COLO829 (cell line): ENCODE measurements around the gene TUT4.
A peak's percentile ranks its signal among the peaks of the same experiment; 100 is the strongest.

ENCODE experiments used
- DNase-seq: peaks from one replicate; pipeline ENCODE4 v3.0.0; 2012; ENCODE audit warnings: low spot score

Gene TUT4

GRCh38 chr1:52404116-52404974 is 148.5 kb downstream of the TUT4 start, which contains the start of the genes ORC1 and PRPF38A:
TSS of gene ORC1 (minus strand) at chr1:52404423. CDS start at chr1:52402223, 2,200 bp downstream.
TSS of gene PRPF38A (plus strand) at chr1:52404602. CDS start at chr1:52404750, 148 bp downstream.
- DNase-seq: peak; percentile 96

DNA sequence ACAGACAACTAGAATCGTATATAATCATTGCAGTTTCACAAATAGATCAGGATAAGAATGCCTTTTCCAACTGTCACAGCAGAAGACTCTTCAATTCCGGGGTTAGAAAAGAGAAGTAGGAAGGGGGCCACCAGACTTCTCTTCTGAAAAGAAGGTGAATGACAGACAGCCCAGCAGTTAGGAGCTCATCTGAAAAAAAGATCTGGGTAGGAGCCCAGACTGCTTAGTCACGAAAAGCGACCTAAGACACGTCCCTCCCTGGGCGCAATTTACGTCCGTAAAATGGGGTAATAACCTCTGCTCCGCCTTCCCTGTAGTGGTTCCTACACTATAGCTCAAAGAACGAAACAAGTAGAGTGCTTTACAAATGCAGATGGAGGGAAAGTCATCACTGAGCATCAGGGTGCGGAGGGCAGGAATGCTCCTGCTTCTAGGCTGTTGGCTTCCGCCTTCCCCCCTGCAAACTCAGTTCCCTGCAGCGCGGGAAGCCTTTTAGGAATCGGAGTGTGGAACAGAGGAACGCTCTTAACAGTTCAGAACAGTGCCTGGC is 149.3 kb downstream of the TUT4 start:
- DNase-seq: peak; percentile 40

DNA sequence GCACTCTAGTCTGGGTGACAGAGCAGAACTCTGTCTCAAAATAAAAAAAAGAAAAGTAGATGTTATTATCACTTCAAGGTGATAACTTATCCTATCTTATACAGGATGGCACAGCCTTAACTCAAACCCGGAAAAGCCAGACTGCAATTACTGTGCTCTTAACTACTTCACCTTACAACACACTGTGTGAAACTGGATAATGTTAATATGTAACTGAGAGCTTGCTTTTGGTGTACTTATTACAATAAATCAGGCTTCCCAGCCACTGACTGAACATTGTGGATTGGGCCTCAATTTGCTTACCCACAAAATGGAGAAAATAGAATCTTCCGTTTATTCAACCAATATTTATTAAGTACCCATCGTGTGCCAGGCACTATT is 150.0 kb downstream of the TUT4 start:
- DNase-seq: no peak

GRCh38 chr1:52400131-52400530 is 152.8 kb downstream of the TUT4 start:
- DNase-seq: no peak

DNA sequence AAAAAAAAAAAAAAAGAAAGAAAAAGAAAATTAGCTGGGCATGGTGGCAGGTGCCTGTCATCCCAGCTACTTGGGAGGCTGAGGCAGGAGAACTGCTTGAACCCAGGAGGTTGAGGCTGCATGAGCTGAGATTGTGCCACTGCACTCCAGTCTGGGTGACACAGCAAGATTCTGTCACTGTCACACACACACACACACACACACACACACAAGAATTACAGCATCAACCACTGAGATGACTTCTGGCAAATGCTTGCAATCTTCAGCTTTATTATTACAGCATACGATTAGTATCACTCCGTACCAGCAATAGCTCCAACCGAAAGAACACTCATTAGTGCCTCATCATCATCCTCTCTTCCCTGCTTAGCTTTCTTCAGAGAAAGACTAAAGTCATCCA is 153.3 kb downstream of the TUT4 start:
- DNase-seq: no peak

DNA sequence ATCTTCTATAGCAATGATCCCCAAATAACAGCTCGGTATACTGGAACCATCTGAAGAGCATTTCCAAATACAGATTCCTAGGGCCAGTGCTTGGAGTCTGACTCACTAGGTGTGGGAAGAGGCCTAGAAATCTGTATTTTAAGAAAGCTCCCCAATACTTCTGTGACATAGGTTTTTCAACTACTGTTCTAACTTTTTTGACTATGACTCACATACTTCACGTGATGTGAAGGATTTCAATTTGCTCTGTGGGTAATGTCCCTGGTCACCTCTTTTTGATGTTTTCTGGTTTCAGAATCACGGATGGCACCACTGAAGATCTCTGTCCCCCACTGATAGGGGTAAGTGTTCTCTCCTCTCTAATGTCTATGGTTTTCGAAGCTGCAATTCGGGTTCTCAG is 159.7 kb downstream of the TUT4 start:
- DNase-seq: no peak

GRCh38 chr1:52386458-52386857 is 166.4 kb downstream of the TUT4 start:
- DNase-seq: no peak

GRCh38 chr1:52385376-52385775 is 167.5 kb downstream of the TUT4 start:
- peak; percentile 19 for DNase-seq
